Nasal cavity respiratory epithelium epithelial cell of viscerocranial mucosa (primary cell): ENCODE results near the gene TSPAN17. TPM values are rescaled to one million over a fixed set of nuclear protein-coding genes. Genes with fewer than 3 reads are reported as not detected.

ENCODE experiments used
- total RNA-seq: library from RNA; depleted of rRNA; stranded (reverse); fragments of >200 nt; gene quantifications from 2 replicates; pipeline ENCODE4 v1.2.3, GENCODE V29; 2014

TSPAN17 gene, protein sequence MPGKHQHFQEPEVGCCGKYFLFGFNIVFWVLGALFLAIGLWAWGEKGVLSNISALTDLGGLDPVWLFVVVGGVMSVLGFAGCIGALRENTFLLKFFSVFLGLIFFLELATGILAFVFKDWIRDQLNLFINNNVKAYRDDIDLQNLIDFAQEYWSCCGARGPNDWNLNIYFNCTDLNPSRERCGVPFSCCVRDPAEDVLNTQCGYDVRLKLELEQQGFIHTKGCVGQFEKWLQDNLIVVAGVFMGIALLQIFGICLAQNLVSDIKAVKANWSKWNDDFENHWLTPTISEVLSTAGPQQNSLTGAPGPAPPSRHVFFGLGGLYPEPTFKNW
- 35.5 and 45.9 TPM in 2 replicates for total RNA-seq

DNA sequence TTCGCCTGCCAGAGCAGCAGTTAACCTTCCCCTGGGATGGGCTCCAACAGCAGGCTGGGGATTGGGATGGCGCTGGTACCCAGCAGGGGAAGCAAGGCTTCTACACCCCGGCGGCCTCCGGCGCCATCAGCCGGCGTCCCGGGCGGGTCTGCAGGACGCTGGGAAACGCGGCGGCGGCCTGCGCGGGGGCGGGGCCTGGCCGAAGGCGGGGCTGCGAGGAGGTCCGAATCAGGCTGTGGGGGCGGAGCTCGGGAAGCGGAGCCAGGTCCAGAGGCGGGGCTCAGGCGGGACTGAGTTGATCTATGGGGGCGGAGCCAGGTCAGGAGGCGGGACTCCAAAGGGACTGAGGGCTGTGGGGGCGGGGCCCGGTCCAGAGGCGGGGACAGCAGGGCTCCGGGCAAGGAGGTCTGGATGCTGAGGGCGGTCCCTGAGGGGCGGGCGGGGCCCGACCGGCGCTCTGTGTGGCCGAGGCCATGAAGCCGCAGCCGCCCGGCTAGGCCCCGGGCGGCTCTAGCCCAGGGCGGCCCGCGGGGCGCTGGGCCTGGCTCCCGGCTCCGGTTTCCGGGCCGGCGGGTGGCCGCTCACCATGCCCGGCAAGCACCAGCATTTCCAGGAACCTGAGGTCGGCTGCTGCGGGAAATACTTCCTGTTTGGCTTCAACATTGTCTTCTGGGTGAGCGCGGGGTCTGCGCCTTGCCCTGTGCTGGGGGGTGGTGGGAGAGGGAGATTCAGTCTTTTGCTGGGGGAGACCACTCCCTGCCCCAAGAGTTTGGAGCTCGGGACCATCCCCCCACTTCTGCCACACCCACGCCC is at the start of gene TSPAN17:
TSS of gene TSPAN17 (plus strand) at position 455 of the 813 bp plus-strand sequence. CDS start at position 587, 132 bp downstream.

DNA sequence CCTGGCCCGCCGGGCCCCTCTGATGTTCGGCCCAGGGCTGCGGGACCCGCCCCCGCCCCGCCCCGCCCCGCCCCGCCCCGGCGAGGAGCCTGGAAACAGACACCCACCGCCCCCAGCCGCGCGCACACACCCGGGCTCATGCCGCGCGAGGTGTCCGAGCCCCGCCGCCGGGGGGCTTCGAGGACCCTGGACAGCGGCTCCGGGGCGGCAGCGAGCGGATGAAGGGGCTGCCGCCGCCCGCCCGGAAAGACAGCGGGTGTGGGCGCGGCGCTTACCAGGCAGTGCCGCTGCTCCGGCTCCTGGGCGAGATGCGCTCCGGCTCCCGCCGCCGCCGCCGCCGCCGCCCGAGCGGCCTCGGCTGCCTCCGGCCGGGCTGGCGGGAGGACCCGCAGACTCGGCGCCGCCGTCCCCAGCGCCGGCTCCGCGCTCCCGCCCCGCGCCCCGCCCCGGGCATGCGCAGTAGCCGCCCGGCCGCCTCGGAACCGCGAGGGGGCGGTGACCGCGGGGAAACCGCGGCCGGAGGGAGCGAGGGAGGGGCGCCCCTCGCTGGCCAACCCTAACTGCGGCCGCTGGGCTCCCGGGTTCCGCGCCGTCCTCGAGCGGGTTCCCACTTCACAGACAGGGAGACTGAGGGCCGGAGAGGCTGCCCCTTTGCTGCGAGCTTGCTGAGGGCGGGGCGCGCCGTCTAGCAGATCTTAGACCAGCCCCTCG is 37.4 kb upstream of the TSPAN17 start, which contains the start of gene GPRIN1:
TSS of gene GPRIN1 (minus strand) at position 433 of the 711 bp plus-strand sequence. CDS start 10,322 bp downstream, outside the sequence.

DNA sequence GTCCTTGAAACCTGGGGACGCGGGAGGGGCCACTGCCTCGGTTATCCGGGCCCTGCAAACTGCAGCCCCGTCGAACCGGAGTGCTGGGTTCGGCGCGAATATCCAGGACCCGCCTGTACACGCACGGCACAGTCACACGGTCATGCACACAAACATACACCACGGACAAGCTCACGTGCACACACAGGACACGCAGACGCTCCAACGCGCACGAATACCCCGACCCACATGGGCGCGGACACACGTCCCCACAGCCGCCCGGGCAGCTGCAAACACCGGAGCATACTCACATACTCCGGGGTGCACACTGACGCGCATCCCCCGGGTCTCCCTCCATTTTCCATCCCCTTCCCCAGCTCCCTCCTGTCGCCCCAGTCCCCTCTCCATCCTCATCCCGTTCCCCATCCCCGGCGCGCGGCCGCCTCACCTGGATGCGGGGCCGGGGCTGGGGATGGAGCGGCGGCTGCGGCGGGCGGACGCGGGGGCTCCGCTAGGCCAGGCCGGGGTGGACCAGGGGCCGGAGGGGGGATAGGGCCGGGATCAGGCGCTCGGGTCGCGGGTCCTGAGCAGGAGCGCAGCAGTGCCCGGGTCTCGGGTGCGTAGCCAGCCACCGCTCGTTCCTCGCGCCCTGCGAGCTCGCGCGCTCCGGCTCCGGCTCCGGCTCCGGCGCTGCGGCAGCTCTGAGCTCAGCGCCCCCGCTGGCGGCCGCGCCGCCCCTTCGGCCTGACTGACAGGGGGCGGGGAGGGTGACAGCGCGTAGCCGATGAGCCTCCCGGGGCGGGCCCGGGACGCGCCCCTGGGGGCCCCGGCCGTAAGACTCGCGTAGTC is 17.2 kb upstream of the TSPAN17 start, which contains the start of the genes EIF4E1B and SNCB:
TSS of gene EIF4E1B (plus strand) at position 823 of the 828 bp plus-strand sequence. CDS start 12,113 bp downstream, outside the sequence.
TSS of gene SNCB (minus strand) at position 682 of the 828 bp plus-strand sequence. CDS start 880 bp downstream, outside the sequence.

Other genes with a start within 250 kb of the TSPAN17 start
- gene CLTB, start 230.9 kb upstream of the TSPAN17 start, total RNA-seq, result 184 and 252 TPM in 2 replicates
- gene FAF2, start 199.1 kb upstream of the TSPAN17 start, total RNA-seq, result 49.6 and 56.2 TPM in 2 replicates
- gene RNF44, start 110.1 kb upstream of the TSPAN17 start, total RNA-seq, result 3.4 and 18.5 TPM in 2 replicates
- under 0.01 and 0.43 TPM in 2 replicates for gene CDHR2, start 98.1 kb upstream of the TSPAN17 start, total RNA-seq
- 3.1 and 5.1 TPM in 2 replicates for gene GPRIN1, start 37.3 kb upstream of the TSPAN17 start, total RNA-seq
- 0.34 TPM in 1 of 2 replicates, not detected in the other for gene SNCB, start 16.9 kb upstream of the TSPAN17 start, total RNA-seq
- not detected in 2 replicates for gene EIF4E1B, start 16.8 kb upstream of the TSPAN17 start, total RNA-seq
- not detected in 2 replicates for gene UNC5A, start 163.1 kb downstream of the TSPAN17 start, total RNA-seq